HG03460 (cell line): ENCODE data around the gene DPF3.

ENCODE experiments used
- ATAC-seq: cut with Tn5 transposase; IDR thresholded peaks from one replicate; pipeline ENCODE4 v1.9.1; 2021; ENCODE audit not compliant: unreplicated experiment

Gene DPF3

GRCh38 chr14:72722201-72722785 is 171.6 kb downstream of the DPF3 start:
- ATAC-seq: no peak

- no peak for ATAC-seq
Measured at GRCh38 chr14:72721083-72721482, 172.8 kb downstream of the DPF3 start.

- no peak for ATAC-seq
Measured at GRCh38 chr14:72717220-72717619, 176.7 kb downstream of the DPF3 start.

GRCh38 chr14:72716476-72716875 is 177.4 kb downstream of the DPF3 start:
- ATAC-seq: no peak

GRCh38 chr14:72715850-72716228 is 178.1 kb downstream of the DPF3 start:
- no peak for ATAC-seq

- no peak for ATAC-seq
Measured at GRCh38 chr14:72715215-72715849, 178.6 kb downstream of the DPF3 start.

- no peak for ATAC-seq
Measured at GRCh38 chr14:72714871-72715214, 179.1 kb downstream of the DPF3 start.

- ATAC-seq: no peak
Measured at GRCh38 chr14:72714094-72714493, 179.8 kb downstream of the DPF3 start.

- no peak for ATAC-seq
Measured at GRCh38 chr14:72711936-72712335, 182.0 kb downstream of the DPF3 start.

GRCh38 chr14:72709916-72710611 is 183.8 kb downstream of the DPF3 start:
- ATAC-seq: no peak

GRCh38 chr14:72708708-72709475 is 185.0 kb downstream of the DPF3 start:
- ATAC-seq: no peak

GRCh38 chr14:72708222-72708621 is 185.7 kb downstream of the DPF3 start:
- no peak for ATAC-seq

GRCh38 chr14:72706485-72706884 is 187.4 kb downstream of the DPF3 start:
- no peak for ATAC-seq

- ATAC-seq: no peak
Measured at GRCh38 chr14:72704502-72704901, 189.4 kb downstream of the DPF3 start.

GRCh38 chr14:72701605-72702004 is 192.3 kb downstream of the DPF3 start:
- ATAC-seq: no peak

- no peak for ATAC-seq
Measured at GRCh38 chr14:72701237-72701565, 192.7 kb downstream of the DPF3 start.

- no peak for ATAC-seq
Measured at GRCh38 chr14:72700338-72701236, 193.3 kb downstream of the DPF3 start.

GRCh38 chr14:72699852-72700257 is 194.0 kb downstream of the DPF3 start:
- no peak for ATAC-seq

GRCh38 chr14:72699443-72699842 is 194.5 kb downstream of the DPF3 start:
- ATAC-seq: no peak

- no peak for ATAC-seq
Measured at GRCh38 chr14:72692696-72693095, 201.2 kb downstream of the DPF3 start.

GRCh38 chr14:72690324-72690723 is 203.6 kb downstream of the DPF3 start:
- ATAC-seq: no peak
